Activated naive CD4-positive, alpha-beta T cell (primary cell): ENCODE results near the gene GULP1.

Experiments
- DNase-seq, 4 experiments: peaks; one replicate each; lab custom pipeline; 2025; lab: John Stamatoyannopoulos, UW

The GULP1 gene

DNA sequence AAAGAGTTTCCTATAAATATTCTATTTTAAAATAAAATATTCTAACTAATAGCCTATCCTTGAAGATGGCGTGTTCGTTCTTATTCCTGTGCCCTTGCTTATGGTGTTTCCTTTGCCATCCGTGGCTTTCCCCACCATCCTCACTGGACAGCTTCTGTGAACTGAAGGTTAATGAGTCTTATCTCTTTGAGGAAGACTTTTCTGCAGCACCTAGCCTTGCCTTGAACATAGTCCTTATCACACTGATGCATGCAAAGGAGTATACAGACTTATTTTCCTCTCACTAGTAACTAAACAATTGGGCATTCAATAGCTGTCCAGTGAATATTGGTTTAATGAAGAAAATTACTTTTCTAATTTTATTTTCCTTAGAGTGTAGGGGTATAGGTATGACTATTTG lies 88.1 kb downstream of the GULP1 start:
- DNase-seq = no peak

DNA sequence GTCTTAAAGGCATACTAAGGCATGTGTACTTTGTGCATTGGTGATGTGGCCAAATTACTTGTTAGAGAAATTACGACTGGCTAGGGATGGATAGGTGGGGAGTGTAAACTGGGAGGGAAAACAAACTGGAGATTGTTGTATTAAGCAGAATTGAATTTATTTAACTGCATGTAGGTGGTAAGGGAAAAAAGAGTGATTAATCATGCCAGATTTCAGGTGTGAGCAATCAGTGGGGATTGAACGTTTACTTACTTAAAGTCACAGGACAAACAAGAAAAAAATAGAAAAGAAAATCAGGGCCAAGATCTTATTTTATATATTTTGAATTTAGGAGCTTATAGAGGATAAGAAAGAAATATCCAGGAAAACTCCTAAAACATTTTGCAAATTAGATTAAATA lies 88.6 kb downstream of the GULP1 start:
- no peak for DNase-seq

DNA sequence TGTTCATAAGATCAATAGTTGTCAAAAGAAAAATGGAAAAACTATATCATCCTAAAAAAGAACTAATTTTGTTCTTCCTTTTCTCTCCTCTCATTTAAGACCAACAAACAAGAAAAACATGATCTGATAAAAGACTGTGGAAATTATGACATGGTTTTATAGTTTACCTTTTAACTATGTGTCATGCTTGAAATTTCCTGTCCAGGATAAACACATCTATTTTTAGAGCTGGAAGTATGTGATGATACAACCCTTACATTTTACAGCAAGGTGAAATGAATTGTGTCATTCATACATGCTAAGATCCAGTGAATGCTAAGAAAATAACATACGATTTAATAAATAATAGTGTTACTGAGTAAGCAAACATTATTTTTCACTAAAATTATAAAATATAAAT lies 89.9 kb downstream of the GULP1 start:
- no peak for DNase-seq

DNA sequence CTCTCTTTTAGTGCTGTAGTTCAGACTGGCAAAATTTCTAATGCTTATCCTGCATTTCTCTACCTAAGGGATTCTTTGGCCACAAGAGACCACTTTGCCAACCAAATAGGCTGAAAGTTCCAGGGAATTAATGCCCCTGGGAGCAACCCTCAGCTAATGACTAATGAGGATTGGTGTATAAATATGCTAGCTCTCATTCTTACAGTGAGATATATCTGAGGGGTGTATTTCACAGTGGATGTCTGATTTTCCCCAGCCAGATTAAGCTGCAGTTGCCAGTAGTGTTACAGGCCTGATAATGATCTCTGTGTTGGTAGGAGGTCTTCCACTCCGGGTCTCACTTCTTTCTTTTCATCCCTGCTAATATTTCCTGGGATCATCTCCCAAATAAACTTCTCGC lies 90.4 kb downstream of the GULP1 start:
- DNase-seq = no peak

DNA sequence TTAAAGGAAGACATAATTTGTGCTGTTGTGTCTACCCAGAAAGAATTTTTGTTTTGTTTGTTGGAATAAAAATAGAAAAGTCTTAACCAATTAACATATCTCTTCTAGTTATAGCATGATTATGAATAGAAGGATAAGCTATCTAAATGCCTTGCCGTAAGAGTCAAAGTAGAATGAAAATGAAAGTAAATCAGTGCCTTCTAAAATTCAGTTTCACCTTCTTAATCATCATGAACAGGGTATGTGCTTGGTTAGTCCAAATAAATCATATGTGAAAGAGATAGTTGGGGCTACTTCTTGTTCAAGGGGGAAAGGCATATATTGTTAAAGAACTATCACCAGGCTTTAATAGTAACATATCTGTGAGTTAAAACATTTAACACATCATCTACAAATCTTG lies 91.5 kb downstream of the GULP1 start:
- no peak for DNase-seq

DNA sequence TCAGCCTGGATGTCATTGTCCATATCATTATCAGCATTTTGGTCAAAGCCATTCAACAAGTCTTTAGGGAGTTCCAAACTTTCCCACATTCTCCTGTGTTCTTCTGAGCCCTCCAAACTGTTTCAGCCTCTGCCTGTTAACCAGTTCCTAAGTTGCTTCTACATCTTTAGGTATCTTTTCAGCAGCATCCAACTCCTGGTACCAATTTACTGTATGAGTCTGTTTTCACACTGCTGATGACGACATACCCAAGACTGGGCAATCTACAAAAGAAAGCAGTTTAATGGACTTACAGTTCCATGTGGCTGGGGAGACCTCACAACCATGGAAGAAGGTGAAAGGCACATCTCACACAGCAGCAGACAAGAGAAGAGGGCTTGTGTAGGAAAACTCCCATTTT lies 94.2 kb downstream of the GULP1 start:
- DNase-seq = no peak

DNA sequence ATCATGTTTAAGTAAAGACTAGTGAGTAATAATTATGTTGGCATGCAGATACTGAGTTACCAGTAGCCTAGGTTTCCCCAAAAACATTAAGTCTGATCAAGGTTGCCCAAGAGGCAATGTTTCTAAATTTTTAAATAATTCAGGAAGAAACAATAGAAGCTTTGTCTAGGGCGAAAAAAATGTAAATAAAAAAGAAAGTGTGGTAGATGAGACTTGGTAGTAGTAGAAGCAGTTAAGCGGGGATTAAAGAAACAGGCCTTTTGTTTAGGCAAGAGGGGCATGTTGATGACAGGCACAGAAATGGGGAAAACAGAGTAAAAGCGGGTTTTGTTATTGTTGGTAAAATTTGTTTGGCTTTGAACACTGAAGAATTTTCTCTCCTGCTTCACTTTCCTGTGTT lies 97.2 kb downstream of the GULP1 start:
- no peak for DNase-seq

DNA sequence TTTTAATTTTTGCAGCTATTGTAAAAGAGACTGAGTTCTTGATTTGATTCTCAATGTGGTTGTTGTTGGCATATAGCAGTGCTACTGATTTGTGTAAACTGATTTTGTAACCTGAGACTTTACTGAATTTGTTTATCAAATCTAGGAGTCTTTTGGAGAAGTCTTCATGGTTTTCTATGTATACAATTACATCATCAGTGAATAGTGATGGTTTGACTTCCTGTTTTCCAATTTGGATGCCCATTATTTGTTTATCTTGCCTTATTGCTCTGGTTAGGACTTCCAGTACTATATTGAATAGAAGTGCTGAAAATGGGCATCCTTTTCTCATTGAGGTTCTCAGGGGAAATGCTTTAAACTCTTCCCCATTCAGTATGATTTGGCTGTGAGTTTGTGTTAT lies 99.7 kb downstream of the GULP1 start:
- no peak for DNase-seq

DNA sequence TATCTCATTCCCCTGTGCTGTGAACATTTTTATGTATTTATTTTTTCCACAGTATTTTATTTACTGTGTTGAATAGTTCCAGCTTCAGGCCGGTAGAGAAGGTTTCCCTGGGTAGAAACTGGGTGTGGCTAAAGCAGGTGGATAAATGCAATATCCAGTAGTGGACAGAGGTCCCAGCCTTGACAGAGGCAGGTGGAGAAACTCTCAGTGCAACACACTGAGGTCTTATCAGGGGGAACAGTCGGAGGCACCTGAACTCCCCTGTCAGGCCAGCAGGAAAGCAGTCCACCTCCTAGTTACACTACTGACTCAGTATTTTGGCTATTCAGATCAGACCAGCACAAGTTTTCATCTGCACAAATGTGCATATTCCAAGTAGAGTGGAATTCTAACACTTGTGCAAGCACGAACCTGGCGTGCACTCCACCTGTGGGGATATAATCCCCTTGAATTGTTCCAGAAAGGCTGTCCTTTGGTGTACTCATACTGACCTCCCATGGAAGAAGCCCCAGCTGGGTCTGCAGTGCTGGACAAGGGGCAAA lies 103.3 kb downstream of the GULP1 start:
- DNase-seq = no peak

DNA sequence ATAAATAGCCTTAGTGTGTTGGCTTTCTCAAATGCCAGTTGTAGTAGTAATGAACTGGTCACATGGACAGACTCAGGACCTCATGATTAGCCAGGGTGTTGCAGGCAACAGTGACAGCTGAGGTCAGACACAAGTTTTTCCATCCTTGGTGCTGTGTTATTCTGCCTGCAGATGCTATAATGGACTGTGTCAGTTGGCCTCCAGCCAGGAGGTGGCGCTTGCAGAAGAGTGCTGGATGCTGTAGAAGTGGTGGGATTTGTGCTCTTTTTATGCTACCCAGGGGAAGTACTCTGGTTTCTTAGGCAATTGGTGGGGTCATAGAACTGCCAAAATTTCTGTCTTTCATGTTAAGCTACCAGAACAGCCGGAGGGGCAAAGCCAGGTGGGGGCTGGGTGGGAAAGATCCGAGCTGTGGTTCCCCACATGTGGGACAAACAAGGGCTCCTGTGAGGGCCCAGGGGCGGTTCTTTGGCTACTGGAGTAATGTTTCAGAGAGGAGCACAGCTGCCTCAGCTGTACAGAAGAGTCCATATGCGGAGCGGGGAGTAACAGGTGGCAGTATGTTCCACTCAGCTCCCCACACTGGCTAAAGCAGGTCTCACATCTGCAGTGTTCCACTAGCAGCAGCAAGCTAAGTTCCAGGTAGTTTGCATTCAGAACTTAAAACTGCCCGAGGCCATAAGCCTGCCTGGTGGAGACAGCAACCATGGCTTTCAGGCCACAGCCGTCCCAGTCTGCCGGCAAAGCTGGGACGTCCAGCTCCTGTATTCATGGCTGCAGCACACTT lies 104.4 kb downstream of the GULP1 start:
- DNase-seq = no peak

DNA sequence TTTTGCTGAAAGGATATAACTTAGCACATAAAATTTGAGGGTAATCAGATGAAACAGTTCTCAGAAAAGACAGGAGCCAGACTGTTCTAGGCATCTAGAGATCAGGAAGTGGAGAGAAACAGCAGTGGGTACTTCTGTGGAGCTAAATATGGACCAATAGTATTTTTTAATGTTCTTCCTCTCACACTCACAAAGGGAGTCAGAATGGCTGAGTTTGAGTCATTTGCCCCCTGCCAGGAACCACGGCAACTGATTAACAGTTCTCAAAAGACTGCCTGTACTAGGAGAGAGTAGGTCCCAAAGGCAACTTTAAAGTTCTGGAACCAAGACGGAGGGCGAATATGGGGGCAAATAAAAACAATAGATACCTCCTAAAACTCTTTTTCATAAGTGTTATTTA lies 107.5 kb downstream of the GULP1 start:
- no peak for DNase-seq

DNA sequence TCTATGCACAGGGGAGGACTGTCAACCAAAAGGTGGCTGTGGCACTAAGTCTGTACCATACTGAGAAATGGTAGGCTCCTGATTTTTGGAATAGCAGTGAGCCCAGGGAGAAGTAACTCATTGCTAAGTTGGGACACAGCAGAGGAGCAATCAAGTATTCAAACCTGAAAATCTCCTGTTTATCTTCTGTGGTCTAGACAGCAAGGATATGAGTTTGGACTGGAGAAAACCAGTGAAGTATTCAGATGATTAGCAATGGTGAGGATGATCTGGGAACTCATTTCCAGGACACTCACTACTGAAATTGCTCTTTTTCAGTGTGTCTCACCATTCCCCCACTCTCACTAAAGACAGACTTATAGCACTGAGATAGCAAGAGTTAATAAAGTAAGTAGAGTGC lies 112.0 kb downstream of the GULP1 start:
- DNase-seq = no peak

DNA sequence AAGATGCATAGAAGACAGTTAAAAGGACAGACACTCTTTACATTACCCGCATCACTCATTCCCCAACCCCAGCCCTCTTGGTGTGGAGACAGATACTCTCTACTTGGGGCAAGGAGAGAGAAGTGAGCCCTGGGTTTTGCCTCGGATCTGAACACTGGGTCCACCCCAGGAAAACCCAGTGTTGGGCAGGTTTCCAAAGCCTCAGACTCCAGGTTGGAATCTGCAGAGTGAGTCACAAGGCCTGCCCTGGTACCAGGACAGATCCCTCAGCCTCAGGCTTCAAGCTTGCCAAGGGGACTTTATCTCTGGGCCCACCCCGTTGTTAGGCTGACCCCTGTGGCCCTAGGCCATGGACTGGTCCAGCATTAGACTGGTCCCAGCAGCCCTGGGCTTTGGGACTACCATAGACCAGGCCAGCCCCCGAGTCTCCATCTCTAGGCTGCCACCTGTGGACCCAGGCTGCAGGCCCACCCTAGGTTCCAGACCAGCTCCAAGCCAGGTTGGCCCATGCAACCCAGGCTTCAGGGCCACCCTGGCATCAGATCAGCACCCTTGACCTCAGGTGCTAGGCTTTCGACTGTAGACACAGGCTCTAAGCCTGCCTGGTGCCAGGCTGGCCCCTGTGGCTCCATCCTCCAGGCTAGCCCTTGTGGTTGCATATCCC lies 112.8 kb downstream of the GULP1 start:
- DNase-seq = no peak

DNA sequence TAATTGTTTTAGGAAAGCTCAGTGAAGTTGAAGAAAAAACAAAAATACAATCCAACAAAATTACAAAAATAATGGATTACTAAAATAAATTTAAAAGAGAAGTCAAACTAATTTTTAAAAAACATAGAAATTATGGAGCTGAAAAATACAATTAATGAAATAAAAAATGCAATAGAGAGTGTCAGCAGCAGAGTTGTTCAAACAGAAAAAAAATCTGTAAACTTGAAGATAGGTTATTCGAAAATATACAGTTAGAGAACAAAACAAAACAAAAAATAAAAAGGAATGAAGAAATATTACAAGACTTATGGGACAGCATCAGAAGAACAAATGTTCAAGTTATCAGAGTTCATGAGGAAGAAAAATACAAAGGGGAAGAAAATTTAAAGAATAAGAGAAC lies 114.7 kb downstream of the GULP1 start:
- DNase-seq = no peak

DNA sequence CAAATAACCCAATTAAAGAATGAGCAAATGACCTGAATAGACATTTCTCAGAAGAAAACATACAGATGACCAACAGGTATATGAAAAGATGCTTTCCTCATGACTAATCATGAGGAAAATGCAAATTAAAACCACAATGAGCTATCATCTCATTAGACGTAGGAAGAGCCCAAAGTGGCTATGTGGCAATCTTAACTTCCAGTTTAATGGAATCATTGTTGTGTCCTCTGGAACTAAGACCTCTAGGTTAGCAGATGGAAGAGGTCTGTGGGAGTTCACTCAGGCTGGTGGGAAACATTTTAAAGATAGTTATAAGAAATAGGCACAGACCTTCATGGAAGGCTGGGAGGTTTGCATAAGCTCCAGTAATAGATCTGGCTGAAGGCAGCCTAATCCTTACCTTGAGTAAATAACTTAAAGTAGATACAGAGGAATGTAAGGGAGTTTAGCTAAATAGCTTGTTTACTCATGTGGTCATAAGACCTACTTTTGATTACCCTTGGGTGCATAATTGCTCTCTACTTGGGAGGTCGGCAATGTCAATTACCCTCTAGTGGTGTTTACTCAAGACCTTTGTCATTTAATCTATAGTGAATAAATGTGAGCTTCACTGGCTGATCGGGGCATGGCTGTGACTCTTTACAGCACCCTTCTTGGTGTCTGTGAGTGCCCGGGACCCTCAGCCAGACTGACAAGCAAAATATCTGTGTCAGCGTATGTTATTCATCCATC lies 119.0 kb downstream of the GULP1 start:
- no peak for DNase-seq

DNA sequence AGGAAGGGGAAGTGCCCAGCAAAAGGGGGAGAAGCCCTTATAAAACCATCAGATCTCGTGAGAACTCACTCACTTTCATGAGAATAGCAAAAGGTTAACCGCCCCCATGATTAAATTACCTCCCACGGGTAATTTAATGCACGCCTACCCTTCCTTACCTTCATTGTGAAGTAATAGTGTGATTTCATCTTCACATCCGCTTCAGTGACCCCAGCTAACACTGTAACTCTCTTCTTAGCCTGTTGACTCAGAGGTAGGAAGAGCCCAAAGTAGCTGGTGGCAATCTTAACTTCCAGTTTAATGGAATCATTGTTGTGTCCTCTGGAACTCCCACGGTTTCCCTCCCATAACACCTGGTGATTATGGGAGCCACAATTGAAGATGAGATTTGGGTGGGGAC lies 120.5 kb downstream of the GULP1 start:
- no peak for DNase-seq

DNA sequence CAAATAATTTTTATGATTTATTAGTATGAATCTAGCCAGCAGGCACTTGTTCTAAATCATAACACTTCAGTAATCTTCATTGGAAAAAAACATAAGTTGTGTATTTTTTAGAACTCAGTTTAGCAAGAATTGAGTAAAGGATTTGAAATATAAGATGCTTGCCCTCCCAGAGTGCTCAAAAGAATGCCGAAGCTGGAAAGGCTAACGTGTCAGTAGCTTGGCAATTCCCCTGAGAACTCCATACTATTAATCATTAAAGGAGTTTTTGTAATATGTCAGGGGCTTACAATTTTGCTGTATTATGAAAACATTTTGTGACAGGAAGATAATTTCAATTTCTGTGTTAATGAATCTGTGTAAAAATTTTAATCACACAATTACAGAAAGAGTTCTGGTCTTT lies 122.7 kb downstream of the GULP1 start:
- DNase-seq = no peak

DNA sequence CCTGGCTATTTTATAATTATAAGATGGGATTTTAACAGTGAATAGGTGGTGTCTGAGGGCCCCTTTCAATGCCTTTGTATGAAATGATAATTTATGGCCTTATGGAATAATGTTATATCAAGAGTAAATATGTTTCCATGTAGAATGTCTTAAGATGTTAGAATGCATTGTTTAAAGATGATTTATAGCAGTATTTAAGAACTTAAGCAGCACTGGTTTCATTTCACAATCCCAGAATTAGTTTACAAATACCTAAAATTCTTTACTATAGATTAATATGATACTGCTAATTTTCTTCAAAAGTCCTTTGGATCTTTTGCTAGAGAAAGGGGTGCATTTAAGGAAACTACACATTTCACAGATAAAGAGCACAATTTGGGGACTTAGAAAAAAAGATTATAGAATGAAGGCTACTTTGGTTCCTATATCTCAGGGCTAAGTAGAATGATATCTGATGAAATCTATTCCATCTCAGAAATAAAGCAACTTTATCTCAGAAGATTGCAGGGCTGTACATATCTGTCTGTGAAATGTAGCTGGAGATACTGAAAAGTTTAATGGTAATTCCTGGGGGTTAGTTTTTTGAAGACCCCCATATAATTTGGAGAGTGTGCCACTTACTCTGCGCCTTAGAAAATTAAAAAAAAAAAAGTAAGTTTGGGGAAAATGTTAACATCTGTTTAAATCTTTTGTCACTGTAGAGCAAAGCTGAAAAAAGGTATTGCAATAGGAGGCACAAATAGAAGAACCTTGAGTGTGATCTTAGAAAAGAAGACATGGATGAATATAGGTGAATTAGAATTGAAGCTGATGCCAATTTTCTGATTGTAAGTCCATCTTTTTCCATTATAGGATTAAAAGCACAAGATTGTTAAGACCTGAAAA lies 123.4 kb downstream of the GULP1 start:
- no peak for DNase-seq

DNA sequence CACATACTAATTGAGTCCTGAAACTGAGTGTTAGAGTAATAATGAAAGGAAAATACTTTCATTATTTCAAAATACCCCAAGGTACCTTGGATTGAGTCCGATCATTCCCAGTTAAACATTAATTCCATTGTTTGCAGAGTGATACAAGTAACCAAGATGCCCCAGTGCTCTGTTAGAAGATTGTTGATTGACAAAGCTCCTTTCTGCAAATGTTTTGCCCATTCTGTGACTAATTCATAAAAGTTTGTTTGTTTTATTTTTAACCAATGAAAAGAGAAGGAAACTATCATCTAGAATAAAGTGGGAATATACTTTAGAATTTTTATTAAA lies 124.0 kb downstream of the GULP1 start:
- DNase-seq = no peak

DNA sequence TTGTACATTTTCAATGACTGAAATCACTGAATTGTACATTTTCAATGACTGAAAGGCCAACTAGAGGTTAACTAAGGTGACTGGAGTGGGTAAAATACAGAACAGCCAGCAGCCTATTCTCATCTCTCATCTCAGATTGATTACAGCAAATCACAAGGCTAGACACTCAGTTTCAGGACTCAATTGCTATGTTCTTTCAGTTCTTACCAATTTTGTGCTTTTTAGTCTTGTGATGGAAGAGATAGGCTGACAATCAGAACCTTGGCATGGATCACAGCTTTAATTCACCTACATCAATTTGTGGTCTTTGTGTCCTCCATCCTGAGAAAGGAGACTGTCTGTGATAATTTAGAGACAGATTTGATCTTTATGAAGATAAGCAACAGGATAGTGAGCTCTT lies 124.7 kb downstream of the GULP1 start:
- no peak for DNase-seq

DNA sequence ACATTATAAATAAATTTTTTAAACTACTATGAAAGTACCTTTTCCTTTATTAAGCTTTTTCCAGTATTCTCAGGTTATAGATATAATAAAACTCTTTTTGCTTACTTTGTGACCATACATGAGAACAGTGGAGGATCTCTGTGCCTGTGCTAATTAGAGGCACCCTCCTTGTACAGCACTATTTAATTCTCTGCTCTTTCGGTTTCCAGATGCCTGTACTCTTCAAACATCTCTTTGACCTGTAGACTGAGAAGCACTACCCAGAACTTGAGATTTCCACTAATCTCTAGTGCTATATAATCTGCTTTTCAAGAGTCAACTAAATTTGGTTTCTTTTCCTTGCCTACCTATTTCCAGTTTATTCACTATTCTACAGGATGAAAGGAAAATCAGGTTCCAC lies 131.1 kb downstream of the GULP1 start:
- no peak for DNase-seq

DNA sequence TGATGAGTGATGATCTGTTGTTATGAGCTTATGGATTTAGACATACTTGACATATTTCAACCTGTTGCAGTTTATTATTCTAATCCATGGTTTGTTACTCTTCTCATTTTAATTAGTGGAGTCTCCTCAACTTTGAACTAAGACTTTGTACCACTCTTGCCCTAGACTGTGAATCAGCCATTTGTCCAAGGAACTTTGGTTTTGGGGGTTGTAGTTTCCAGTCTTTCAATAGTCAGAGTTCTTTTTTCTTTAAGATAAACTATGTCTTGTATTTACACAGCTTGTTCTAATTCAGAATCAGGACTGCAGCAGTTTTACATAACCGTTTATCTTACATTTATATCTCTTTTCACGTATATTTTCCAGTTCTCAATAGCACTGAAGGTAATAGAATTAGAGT lies 133.6 kb downstream of the GULP1 start:
- DNase-seq = no peak
